Activated CD8-positive, alpha-beta T cell treated with anti-CD3 and anti-CD28 coated beads, Interleukin-2, amount 10 ng/mL, durations not matched to agents 7 days and 5 days (primary cell): Measurements from ENCODE around the gene LDHD. TPM values are rescaled to one million over a fixed set of nuclear protein-coding genes. Genes with fewer than 3 reads are reported as not detected.
A peak's percentile ranks its signal among the peaks of the same experiment; 100 is the strongest.
"Not testable (repeated sequence)": the region's sequence is repeated elsewhere in the genome, so short reads cannot be mapped to it uniquely, and the experiment has no call there.

Source experiments
- ATAC-seq: fragments of 150-1000 bp; cut with Tn5 transposase; one replicate; pipeline ENCODE4 v1.10.0; 2021; ENCODE audit warnings: moderate library complexity
- CTCF ChIA-PET: fragments of 350-600 bp; sonication (Branson Sonifier 250); formaldehyde crosslinking; loops from one replicate; lab custom pipeline; 2021; ENCODE audit warnings: antibody characterized with exemption; lab: Charles Lee
- POLR2A ChIA-PET: fragments of 350-600 bp; sonication (Branson Sonifier 250); formaldehyde crosslinking; loops from one replicate; lab custom pipeline; 2021; ENCODE audit warnings: antibody characterized with exemption; lab: Charles Lee
- DNase-seq: peaks from one replicate; pipeline ENCODE4 v3.0.0-alpha.2; 2020
- H3K27ac Mint-ChIP-seq: one replicate; pipeline ENCODE4 v1.8.0; 2021; ENCODE audit warnings: mild to moderate bottlenecking, mixed read lengths
- H3K27me3 Mint-ChIP-seq: one replicate; pipeline ENCODE4 v1.8.0; 2021; ENCODE audit warnings: low read depth, mixed read lengths
- H3K36me3 Mint-ChIP-seq: one replicate; pipeline ENCODE4 v1.8.0; 2021; ENCODE audit warnings: low read depth, mixed read lengths
- H3K4me1 Mint-ChIP-seq: one replicate; pipeline ENCODE4 v1.8.0; 2021; ENCODE audit warnings: low read depth, mixed read lengths
- H3K4me3 Mint-ChIP-seq: one replicate; pipeline ENCODE4 v1.8.0; 2021; ENCODE audit warnings: mild to moderate bottlenecking, mixed read lengths
- H3K9me3 Mint-ChIP-seq: one replicate; pipeline ENCODE4 v1.8.0; 2022; ENCODE audit warnings: mixed read lengths; ENCODE audit not compliant: insufficient read depth
- total RNA-seq, 2 experiments: library from RNA; stranded (reverse); gene quantifications; one replicate each; pipeline ENCODE4 v1.2.3, GENCODE V29; 2021

Gene LDHD
- total RNA-seq, 2 experiments from 2014 or later = 0.13 TPM; not detected in 1

GRCh38 chr16:75097941-75098901 lies 18.4 kb downstream of the LDHD start:
- POLR2A ChIA-PET = interaction anchor here (0.8 to 1.9 kb wide), 4 partner anchors 13 to 26 kb away, joined by 3 to 8 read pairs (median 4); no protein-coding TSS in a partner anchor
- DNase-seq (peak; percentile 79), ATAC-seq (peak; percentile 81)
- Mint-ChIP-seq H3K4me1 (peaks cover 41% of the 10 kb centered on the region), H3K4me3 (peak overlapping the region; percentile 27), H3K9me3 (no peaks in the 10 kb centered on the region), H3K36me3 (no peaks in the 10 kb centered on the region), H3K27me3 (no peaks in the 10 kb centered on the region), H3K27ac (peak overlapping the region; percentile 91)
- CTCF ChIA-PET = interaction anchor here (0.8 to 7.3 kb wide), 12 partner anchors 11 to 367 kb away, joined by 3 to 87 read pairs (median 5); partner anchors contain the start of genes TMEM170A and ZNRF1

DNA sequence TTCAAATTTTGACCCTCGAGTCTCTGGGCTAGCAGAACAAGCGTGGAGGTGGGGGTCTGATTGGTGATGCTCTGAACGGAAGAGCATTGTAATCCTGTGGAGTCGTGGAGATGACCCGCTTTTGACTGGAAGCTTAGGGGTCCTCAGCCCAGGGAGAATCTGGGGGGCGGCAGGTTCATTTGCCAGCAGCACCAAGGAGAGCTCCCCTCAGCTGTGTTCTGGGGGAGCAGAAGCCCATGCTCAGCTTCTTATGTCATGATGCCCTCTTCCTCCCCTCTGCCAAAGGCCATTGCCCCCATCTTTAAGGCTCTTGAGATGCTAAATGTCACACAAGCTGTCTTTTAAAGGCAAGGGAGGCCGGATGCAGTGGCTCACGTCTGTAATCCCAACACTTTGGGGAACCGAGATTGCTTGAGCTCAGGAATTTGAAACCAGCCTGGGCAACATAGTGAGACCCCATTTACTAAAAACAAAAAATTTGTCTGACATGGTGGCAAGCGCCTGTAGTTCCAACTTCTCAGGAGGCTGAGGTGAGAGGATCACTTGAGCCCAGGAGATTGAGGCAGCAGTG lies 19.3 kb downstream of the LDHD start:
- no peak overlapping the region for H3K27ac Mint-ChIP-seq
- DNase-seq (no peak), ATAC-seq (no peak)
- H3K27me3 Mint-ChIP-seq = no peaks in the 10 kb centered on the region
- H3K4me1 Mint-ChIP-seq = peaks cover 41% of the 10 kb centered on the region
- no peak overlapping the region for H3K4me3 Mint-ChIP-seq
- CTCF ChIA-PET = interaction anchor here (0.7 to 7.3 kb wide), 9 partner anchors 12 to 368 kb away, joined by 3 to 87 read pairs (median 3); partner anchors contain the start of genes TMEM170A and ZNRF1
- H3K36me3 Mint-ChIP-seq = no peaks in the 10 kb centered on the region
- POLR2A ChIA-PET = no interaction called here
- no peaks in the 10 kb centered on the region for H3K9me3 Mint-ChIP-seq

- CTCF ChIA-PET = interaction anchor here (0.7 to 7.3 kb wide), 4 partner anchors 13 to 49 kb away, joined by 3 to 87 read pairs (median 4); no protein-coding TSS in a partner anchor
- Mint-ChIP-seq H3K27me3 (no peaks in the 10 kb centered on the region), H3K4me1 (peaks cover 39% of the 10 kb centered on the region), H3K4me3 (no peak overlapping the region), H3K27ac (no peak overlapping the region), H3K9me3 (no peaks in the 10 kb centered on the region), H3K36me3 (no peaks in the 10 kb centered on the region)
- ATAC-seq (no peak), DNase-seq (no peak)
- POLR2A ChIA-PET = no interaction called here
Measured at GRCh38 chr16:75096656-75097055, 19.9 kb downstream of the LDHD start.

- ChIA-PET POLR2A (no interaction called here), CTCF (no interaction called here)
- H3K9me3 Mint-ChIP-seq = no peaks in the 10 kb centered on the region
- H3K27ac Mint-ChIP-seq = no peak overlapping the region
- H3K36me3 Mint-ChIP-seq = no peaks in the 10 kb centered on the region
- no peak overlapping the region for H3K4me3 Mint-ChIP-seq
- peaks cover 34% of the 10 kb centered on the region for H3K4me1 Mint-ChIP-seq
- no peaks in the 10 kb centered on the region for H3K27me3 Mint-ChIP-seq
- DNase-seq = no peak
- ATAC-seq = no peak
Measured at GRCh38 chr16:75095204-75095621, 21.4 kb downstream of the LDHD start.

DNA sequence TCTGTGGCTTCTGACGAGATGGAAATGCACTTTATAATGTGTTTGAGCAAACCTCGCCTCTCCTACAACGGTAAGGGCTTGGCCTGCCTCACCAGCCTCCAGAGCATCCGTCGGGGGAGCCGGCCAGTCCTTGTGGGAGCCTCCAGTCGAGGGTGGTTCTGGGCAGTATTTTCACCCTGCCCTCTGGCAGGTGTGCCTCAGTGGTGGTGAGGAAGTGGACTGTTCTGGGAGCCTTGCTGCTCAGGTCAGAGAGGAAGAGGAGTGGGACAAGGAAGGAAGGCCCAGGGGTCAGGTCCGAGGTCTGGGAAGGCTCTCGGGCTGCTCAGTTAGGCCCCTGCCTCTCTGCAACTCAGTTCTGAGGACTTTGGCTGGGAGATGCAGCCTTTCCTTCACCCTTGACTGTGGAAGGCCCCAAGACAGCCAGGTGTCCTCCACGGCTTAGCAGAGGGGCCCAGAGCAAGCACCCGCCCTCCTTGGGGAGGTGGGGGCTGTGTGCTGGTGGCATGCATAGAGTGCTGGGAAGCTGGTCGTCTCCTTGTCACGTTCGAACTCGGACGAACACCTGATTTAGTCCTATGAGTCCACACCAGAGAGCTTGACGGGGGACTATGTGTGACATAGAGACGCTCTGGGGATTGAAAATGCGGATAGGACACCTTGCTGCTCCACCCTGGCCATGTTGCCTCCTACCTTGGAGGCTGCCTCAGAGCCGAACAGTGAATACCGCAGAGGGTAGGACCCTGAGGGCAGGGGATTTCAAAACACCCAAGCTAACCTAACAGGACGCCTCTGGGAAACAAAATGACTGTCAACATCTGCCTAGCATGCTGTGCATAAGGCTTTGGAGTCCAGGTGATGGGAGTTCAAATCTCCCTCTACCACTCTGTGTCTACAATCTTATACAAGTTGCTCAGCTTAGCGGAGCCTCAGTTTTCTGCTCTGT lies 22.7 kb downstream of the LDHD start:
- H3K4me1 Mint-ChIP-seq = peaks cover 29% of the 10 kb centered on the region
- no peak overlapping the region for H3K27ac Mint-ChIP-seq
- CTCF ChIA-PET = no interaction called here
- no peak overlapping the region for H3K4me3 Mint-ChIP-seq
- H3K9me3 Mint-ChIP-seq = no peaks in the 10 kb centered on the region
- no peaks in the 10 kb centered on the region for H3K27me3 Mint-ChIP-seq
- ATAC-seq (no peak), DNase-seq (no peak)
- POLR2A ChIA-PET = interaction anchor here (0.7 kb wide), 1 partner anchor 32 kb away, joined by 4 read pairs; no protein-coding TSS in a partner anchor
- no peaks in the 10 kb centered on the region for H3K36me3 Mint-ChIP-seq

- Mint-ChIP-seq H3K27me3 (no peaks in the 10 kb centered on the region), H3K9me3 (no peaks in the 10 kb centered on the region), H3K27ac (no peak overlapping the region), H3K4me3 (no peak overlapping the region), H3K4me1 (peaks cover 21% of the 10 kb centered on the region), H3K36me3 (peaks cover 5% of the 10 kb centered on the region)
- DNase-seq (no peak), ATAC-seq (no peak)
- ChIA-PET CTCF (no interaction called here), POLR2A (no interaction called here)
Measured at GRCh38 chr16:75092777-75093176, 23.8 kb downstream of the LDHD start.

DNA sequence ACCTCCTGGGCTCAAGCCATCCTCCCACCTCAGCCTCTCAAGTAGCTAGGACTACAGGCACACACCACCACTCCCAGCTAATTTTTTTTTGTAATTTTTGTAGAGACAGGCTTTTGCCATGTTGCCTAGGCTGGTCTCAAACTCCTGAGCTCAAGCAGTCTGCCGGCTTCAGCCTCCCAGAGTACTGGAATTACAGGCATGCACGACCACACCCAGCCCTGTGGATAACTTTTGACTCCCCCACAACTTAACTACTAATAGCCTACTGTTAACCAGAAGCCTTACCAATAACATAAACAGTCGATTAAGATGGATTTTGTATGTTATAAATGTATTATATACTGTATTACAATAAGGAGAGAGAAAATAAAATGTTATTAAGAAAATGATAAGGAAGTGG lies 25.0 kb downstream of the LDHD start:
- ATAC-seq, H3K27ac Mint-ChIP-seq, H3K4me3 Mint-ChIP-seq, DNase-seq, H3K9me3 Mint-ChIP-seq, H3K27me3 Mint-ChIP-seq, POLR2A ChIA-PET, H3K36me3 Mint-ChIP-seq: not testable (repeated sequence)
- peaks cover 21% of the 10 kb centered on the region for H3K4me1 Mint-ChIP-seq
- CTCF ChIA-PET = interaction anchor here (1.1 to 1.2 kb wide), 2 partner anchors 8 to 93 kb away, joined by 3 to 4 read pairs; partner anchors contain the start of gene ZNRF1

- H3K9me3 Mint-ChIP-seq, H3K36me3 Mint-ChIP-seq, DNase-seq, H3K27me3 Mint-ChIP-seq, H3K4me3 Mint-ChIP-seq, POLR2A ChIA-PET, ATAC-seq, H3K27ac Mint-ChIP-seq: not testable (repeated sequence)
- CTCF ChIA-PET = interaction anchor here (1.1 to 1.2 kb wide), 2 partner anchors 8 to 93 kb away, joined by 3 to 4 read pairs; partner anchors contain the start of gene ZNRF1
- H3K4me1 Mint-ChIP-seq = peaks cover 18% of the 10 kb centered on the region
Measured at GRCh38 chr16:75090899-75091298, 25.7 kb downstream of the LDHD start.

DNA sequence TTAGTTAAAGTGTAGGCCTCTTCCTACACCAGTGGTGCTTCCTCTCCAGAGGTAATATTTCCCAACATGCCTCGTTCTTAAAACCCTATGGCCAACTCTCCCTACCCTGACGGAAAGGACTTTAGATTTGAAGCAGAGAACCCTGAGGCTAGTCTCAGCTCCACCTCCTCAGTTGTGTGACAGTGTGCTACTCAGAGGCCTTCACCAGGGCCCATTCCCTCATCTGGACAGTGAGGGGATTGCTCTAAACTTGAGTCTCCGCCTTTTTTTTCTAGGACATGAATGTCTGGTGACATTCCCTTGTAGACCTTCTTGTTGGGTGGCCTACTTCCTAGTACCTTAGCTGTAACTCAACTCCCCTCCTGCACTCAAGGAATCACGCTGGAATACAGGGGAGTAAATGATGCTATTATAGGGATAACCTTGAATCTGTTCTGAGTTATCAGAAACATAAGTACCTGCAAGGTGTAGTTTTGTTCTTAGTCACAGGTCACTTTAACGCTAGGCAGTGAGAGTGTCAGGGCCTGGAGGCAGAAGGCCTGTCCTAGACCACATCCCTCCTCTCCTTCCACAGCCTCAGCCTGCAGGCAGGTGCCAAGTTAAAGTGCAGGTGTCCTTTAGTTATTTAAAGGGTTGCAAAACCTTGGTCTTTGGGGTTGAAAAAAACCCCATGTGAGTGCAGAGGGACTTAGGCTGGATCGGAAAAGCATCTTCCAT lies 26.9 kb downstream of the LDHD start:
- H3K36me3 Mint-ChIP-seq = peaks cover 6% of the 10 kb centered on the region
- H3K27me3 Mint-ChIP-seq = no peaks in the 10 kb centered on the region
- H3K4me3 Mint-ChIP-seq = no peak overlapping the region
- H3K27ac Mint-ChIP-seq = no peak overlapping the region
- POLR2A ChIA-PET = no interaction called here
- CTCF ChIA-PET = interaction anchor here (1.3 kb wide), 1 partner anchor 15 kb away, joined by 3 read pairs; no protein-coding TSS in a partner anchor
- H3K4me1 Mint-ChIP-seq = peaks cover 18% of the 10 kb centered on the region
- ATAC-seq (no peak), DNase-seq (no peak)
- H3K9me3 Mint-ChIP-seq = no peaks in the 10 kb centered on the region

DNA sequence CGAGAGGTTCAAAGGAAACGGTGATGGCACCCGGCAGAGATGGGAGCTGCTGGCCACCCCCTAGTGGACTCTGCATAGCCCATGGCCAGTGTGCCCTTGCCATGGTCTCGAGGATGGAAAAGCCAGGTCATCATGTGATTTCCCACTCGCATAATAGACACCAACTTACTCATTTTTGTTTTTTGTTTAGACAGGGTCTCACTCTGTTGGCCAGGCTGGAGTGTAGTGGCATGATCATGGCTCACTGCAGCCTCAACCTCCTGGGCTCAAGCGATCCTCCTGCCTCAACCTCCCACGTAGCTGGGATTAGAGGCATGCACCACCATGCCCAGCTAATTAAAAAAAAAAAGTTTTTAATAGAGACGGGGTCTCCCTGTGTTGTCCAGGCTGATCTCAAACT lies 27.6 kb downstream of the LDHD start:
- H3K4me1 Mint-ChIP-seq = peaks cover 18% of the 10 kb centered on the region
- CTCF ChIA-PET = interaction anchor here (1.3 kb wide), 1 partner anchor 14 kb away, joined by 3 read pairs; no protein-coding TSS in a partner anchor
- peaks cover 6% of the 10 kb centered on the region for H3K36me3 Mint-ChIP-seq
- H3K27me3 Mint-ChIP-seq = no peaks in the 10 kb centered on the region
- no peak overlapping the region for H3K27ac Mint-ChIP-seq
- DNase-seq (no peak), ATAC-seq (no peak)
- H3K4me3 Mint-ChIP-seq = no peak overlapping the region
- POLR2A ChIA-PET = no interaction called here
- no peaks in the 10 kb centered on the region for H3K9me3 Mint-ChIP-seq
